Endodermal cell (in vitro differentiated cells): Measurements from ENCODE around the gene HMBS. TPM values are rescaled to one million over a fixed set of nuclear protein-coding genes. Genes with fewer than 3 reads are reported as not detected.
"Not testable (repeated sequence)": the region's sequence is repeated elsewhere in the genome, so short reads cannot be mapped to it uniquely, and the experiment has no call there.

Source experiments
- DNase-seq: peaks from one replicate; pipeline ENCODE4 v3.0.0-alpha.2; 2017
- H3K27ac ChIP-seq: 2 replicates; pipeline ENCODE4 v1.5.1; 2013; ENCODE audit warnings: mild to moderate bottlenecking, low read depth, low read length, moderate library complexity
- H3K27me3 ChIP-seq: 2 replicates; pipeline ENCODE4 v1.6.1; 2013; ENCODE audit warnings: mild to moderate bottlenecking, low read length, moderate library complexity; ENCODE audit not compliant: insufficient read depth, control insufficient read depth, poor library complexity, severe bottlenecking
- H3K36me3 ChIP-seq: 2 replicates; pipeline ENCODE4 v1.7.0; 2013; ENCODE audit warnings: mild to moderate bottlenecking, low read length, moderate library complexity; ENCODE audit not compliant: control insufficient read depth, insufficient read depth
- H3K4me1 ChIP-seq: one replicate; pipeline ENCODE4 v1.7.0; 2013; ENCODE audit warnings: low read length; ENCODE audit not compliant: control insufficient read depth, insufficient read depth
- H3K4me3 ChIP-seq: 2 replicates; pipeline ENCODE4 v1.5.1; 2013; ENCODE audit warnings: mild to moderate bottlenecking, low read length, moderate library complexity
- H3K9ac ChIP-seq: 2 replicates; pipeline ENCODE4 v1.6.1; 2013; ENCODE audit warnings: mild to moderate bottlenecking, low read length, moderate library complexity; ENCODE audit not compliant: poor library complexity, severe bottlenecking; ENCODE audit errors: extremely low read depth
- H3K9me3 ChIP-seq: 2 replicates; pipeline ENCODE4 v1.6.1; 2013; ENCODE audit warnings: mild to moderate bottlenecking, low read length, moderate library complexity; ENCODE audit not compliant: control insufficient read depth
- H3K27ac Mint-ChIP-seq: 2 replicates; pipeline ENCODE4 v1.8.0; 2020; ENCODE audit warnings: mixed read lengths
- H3K27me3 Mint-ChIP-seq: 2 replicates; pipeline ENCODE4 v1.8.0; 2021; ENCODE audit warnings: mild to moderate bottlenecking, mixed read lengths; ENCODE audit not compliant: insufficient read depth
- H3K36me3 Mint-ChIP-seq: 2 replicates; pipeline ENCODE4 v1.8.0; 2020; ENCODE audit warnings: low read depth, mixed read lengths
- H3K4me1 Mint-ChIP-seq: 2 replicates; pipeline ENCODE4 v1.8.0; 2020; ENCODE audit warnings: mixed read lengths
- H3K4me3 Mint-ChIP-seq: 2 replicates; pipeline ENCODE4 v1.8.0; 2020; ENCODE audit warnings: mild to moderate bottlenecking, moderate library complexity, mixed read lengths
- H3K9me3 Mint-ChIP-seq: 2 replicates; pipeline ENCODE4 v1.8.0; 2020; ENCODE audit warnings: mild to moderate bottlenecking, mixed read lengths
- CTCF ChIP-seq: fragments of 200-600 bp; sonication (generic); conservative IDR thresholded peaks from 2 replicates; pipeline ENCODE4 v1.5.0; 2021; ENCODE audit warnings: antibody characterized with exemption, mild to moderate bottlenecking
- WGBS, 2 experiments: methylation state at CpG; one replicate each; pipeline versions ENCODE4 v1.1.5 to v1.1.7; 2013; ENCODE audit warnings: missing lambda C conversion rate in 2 of 2, mixed read lengths in 1 of 2; ENCODE audit not compliant: insufficient coverage in 1 of 2, insufficient read length in 1 of 2; 5-methylcytosine and 5-hydroxymethylcytosine counted together
- total RNA-seq, 2 donors: library from RNA; stranded (reverse); fragmentation: NEBNext Ultra II Directional in 1 of 2; extraction: Animal tissue kit (Norgen Biotek cat#: 25700) in 1 of 2; gene quantifications; 2 replicates in 1 of 2; 3 replicates in 1 of 2; pipeline ENCODE4 v1.2.1, GENCODE V29; 2021

Gene HMBS
- total RNA-seq, 2 donors from 2014 or later = 45.9 to 54.8 TPM

DNA sequence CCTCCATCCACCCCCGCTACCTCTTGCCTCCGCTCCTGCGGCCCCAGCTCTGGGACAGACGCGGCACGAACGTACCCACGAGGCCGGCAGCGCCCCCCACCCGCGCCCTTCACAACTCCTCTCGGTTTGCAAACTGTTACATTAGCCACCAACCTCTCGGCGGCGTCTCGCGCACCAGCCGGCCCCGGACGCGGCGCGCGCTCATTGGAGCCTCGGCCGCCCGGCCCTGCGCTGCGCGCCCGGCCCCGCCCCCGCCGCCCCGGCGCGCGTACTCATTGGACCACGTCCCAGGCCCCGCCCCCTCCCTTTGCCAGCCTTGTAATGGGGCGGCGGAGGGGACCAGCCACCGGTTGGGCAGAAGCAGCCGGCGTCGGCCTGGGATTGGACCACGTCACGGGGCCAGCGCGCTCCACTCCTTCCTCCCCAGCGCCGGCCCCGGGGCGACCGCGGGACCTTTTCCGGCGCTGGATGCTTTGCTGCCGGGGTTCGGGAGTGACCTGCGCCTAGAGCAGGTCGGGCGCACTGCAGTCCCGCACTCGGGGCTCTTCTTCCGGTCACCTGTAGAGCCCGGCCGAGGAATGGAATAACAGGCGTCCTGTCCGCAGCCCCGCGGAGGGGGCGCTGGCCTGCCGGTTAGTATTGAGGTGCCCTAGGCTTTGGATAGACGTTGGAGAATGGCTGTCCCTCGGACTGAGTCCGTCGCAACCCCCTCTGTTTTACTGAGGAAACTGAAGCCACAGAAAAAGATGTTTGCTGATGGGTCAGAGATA lies 27.5 kb upstream of the HMBS start, which contains the start of gene HYOU1:
HYOU1 (minus strand) TSS at position 206 of the 770 bp plus-strand sequence. CDS start 1,045 bp downstream, outside the sequence.
- peak; percentile 99 for DNase-seq
- Mint-ChIP-seq H3K36me3 (peaks cover 42% of the 10 kb centered on the region), H3K4me3 (peak within 1 kb of the TSS; percentile 90), H3K27me3 (no peaks in the 10 kb centered on the region), H3K27ac (peak within 1 kb of the TSS; percentile 97), H3K9me3 (peaks cover 6% of the 10 kb centered on the region), H3K4me1 (peaks cover 16% of the 10 kb centered on the region)
- WGBS, 2 experiments = 0% methylated on average over 25 to 79 of the region's 79 CpGs
- Histone ChIP-seq H3K4me1 (no peaks in the 10 kb centered on the region), H3K9me3 (no peaks in the 10 kb centered on the region), H3K36me3 (peaks cover 35% of the 10 kb centered on the region), H3K27ac (peak within 1 kb of the TSS; percentile 88), H3K4me3 (peak within 1 kb of the TSS; percentile 93), H3K27me3 (no peaks in the 10 kb centered on the region), H3K9ac (peak within 1 kb of the TSS; percentile 81)
- TF ChIP-seq CTCF = peak; percentile 65

GRCh38 chr11:119059128-119059527 lies 25.6 kb upstream of the HMBS start:
- not testable (repeated sequence) for H3K27ac Mint-ChIP-seq, H3K4me3 Mint-ChIP-seq

GRCh38 chr11:119061256-119061655 lies 23.4 kb upstream of the HMBS start:
- H3K27ac ChIP-seq = no peak overlapping the region
- H3K27me3 ChIP-seq = no peaks in the 10 kb centered on the region
- no peak for TF ChIP-seq CTCF
- no peaks in the 10 kb centered on the region for H3K36me3 ChIP-seq
- peaks cover 6% of the 10 kb centered on the region for H3K9me3 Mint-ChIP-seq
- peaks cover 6% of the 10 kb centered on the region for H3K36me3 Mint-ChIP-seq
- H3K27me3 Mint-ChIP-seq = no peaks in the 10 kb centered on the region
- DNase-seq = no peak
- no peak overlapping the region for H3K27ac Mint-ChIP-seq
- no peak overlapping the region for H3K4me3 ChIP-seq
- WGBS, 2 experiments = 69 to 92% methylated on average over 2 to 3 of the region's 3 CpGs
- H3K9ac ChIP-seq = no peak overlapping the region
- peaks cover 9% of the 10 kb centered on the region for H3K4me1 Mint-ChIP-seq
- H3K4me3 Mint-ChIP-seq = no peak overlapping the region
- H3K9me3 ChIP-seq = no peaks in the 10 kb centered on the region
- H3K4me1 ChIP-seq = no peaks in the 10 kb centered on the region

More at GRCh38 chr11:119059128-119059527, 25.6 kb upstream of the HMBS start:
- not testable (repeated sequence) for H3K27me3 ChIP-seq, H3K4me3 ChIP-seq, H3K9ac ChIP-seq, H3K27me3 Mint-ChIP-seq, H3K9me3 ChIP-seq, H3K4me1 ChIP-seq, H3K27ac ChIP-seq, DNase-seq, H3K9me3 Mint-ChIP-seq
- Mint-ChIP-seq H3K4me1 (peaks cover 16% of the 10 kb centered on the region), H3K36me3 (peaks cover 24% of the 10 kb centered on the region)
- peaks cover 16% of the 10 kb centered on the region for H3K36me3 ChIP-seq
- WGBS, 2 experiments = 89% methylated on average over 20 of the region's 35 CpGs; no CpG with 5 or more reads in 1 of the 2 experiments
